HG03139 (cell line): ENCODE results near the gene PRKAR1B.

ENCODE experiments used
- ATAC-seq: cut with Tn5 transposase; IDR thresholded peaks from one replicate; pipeline ENCODE4 v1.9.1; 2021; ENCODE audit not compliant: unreplicated experiment

PRKAR1B gene

GRCh38 chr7:527723-528122 lies 199.4 kb downstream of the PRKAR1B start:
- no peak for ATAC-seq

- ATAC-seq, result no peak
Observed at GRCh38 chr7:526460-527034, 200.5 kb downstream of the PRKAR1B start.

- ATAC-seq, result no peak
Observed at GRCh38 chr7:525740-526139, 201.3 kb downstream of the PRKAR1B start.

- ATAC-seq, result no peak
Observed at GRCh38 chr7:524800-525199, 202.3 kb downstream of the PRKAR1B start.

GRCh38 chr7:523347-524336 lies 203.4 kb downstream of the PRKAR1B start:
- no peak for ATAC-seq

GRCh38 chr7:522951-523314 lies 204.1 kb downstream of the PRKAR1B start:
- no peak for ATAC-seq

GRCh38 chr7:522071-522950 lies 204.8 kb downstream of the PRKAR1B start:
- ATAC-seq, result no peak

- ATAC-seq, result no peak
Observed at GRCh38 chr7:521221-522070, 205.6 kb downstream of the PRKAR1B start.

GRCh38 chr7:520503-521161 lies 206.4 kb downstream of the PRKAR1B start:
- ATAC-seq, result no peak

- no peak for ATAC-seq
Observed at GRCh38 chr7:519484-520390, 207.3 kb downstream of the PRKAR1B start, which contains the start of gene PDGFA. PDGFA (minus strand) TSS chr7:519846; CDS start chr7:519001, 845 bp downstream.

GRCh38 chr7:518630-519483 lies 208.2 kb downstream of the PRKAR1B start:
- ATAC-seq, result no peak

- no peak for ATAC-seq
Observed at GRCh38 chr7:517774-518629, 209.1 kb downstream of the PRKAR1B start.

- no peak for ATAC-seq
Observed at GRCh38 chr7:516606-517456, 210.2 kb downstream of the PRKAR1B start.

GRCh38 chr7:516216-516605 lies 210.9 kb downstream of the PRKAR1B start:
- no peak for ATAC-seq

GRCh38 chr7:515628-516027 lies 211.5 kb downstream of the PRKAR1B start:
- ATAC-seq, result no peak
